Right renal cortex interstitium (tissue), 3 donors: ENCODE results near the gene CCT5. TPM values are rescaled to one million over a fixed set of nuclear protein-coding genes. Genes with fewer than 3 reads are reported as not detected.

Source experiments
- polyA plus RNA-seq, 3 donors: library from polyadenylated mRNA; unstranded; fragments of 120-200 nt; gene quantifications; one replicate each; pipeline ENCODE4 v1.2.1, GENCODE V29; 2013; ENCODE audit not compliant: insufficient read length in 3 of 3

CCT5 gene
- polyA plus RNA-seq, 3 donors = 294 to 320 (median 304) TPM

Other genes starting within 250 kb of the CCT5 start
- gene ATPSCKMT, start 392 bp upstream of the CCT5 start, polyA plus RNA-seq = 10 to 100 TPM; 19.0 to 22.6 (median 21.5) TPM
- gene CMBL, start 57.6 kb downstream of the CCT5 start, polyA plus RNA-seq = 10 to 100 TPM; 41.1 to 51.0 (median 49.8) TPM
- gene MARCHF6, start 103.4 kb downstream of the CCT5 start, polyA plus RNA-seq = 100 to 1,000 TPM; 185 to 198 (median 186) TPM
- gene ROPN1L, start 191.6 kb downstream of the CCT5 start, polyA plus RNA-seq = under 1 TPM; 0.60 to 0.78 (median 0.64) TPM